ENCODE data around the gene LDLRAD4.

LDLRAD4 gene

GRCh38 chr18:13229001-13229671 lies 10.6 kb downstream of the LDLRAD4 start:
- no peak for DNase-seq (ENCODE audit: low spot score)

- DNase-seq (ENCODE audit: low spot score) = no peak
Measured at GRCh38 chr18:13231151-13231550, 12.6 kb downstream of the LDLRAD4 start.

GRCh38 chr18:13232086-13232917 lies 13.7 kb downstream of the LDLRAD4 start:
- DNase-seq (ENCODE audit: low spot score) = no peak

GRCh38 chr18:13232971-13233786 lies 14.6 kb downstream of the LDLRAD4 start:
- DNase-seq (ENCODE audit: low spot score) = no peak

- no peak for DNase-seq (ENCODE audit: low spot score)
Measured at GRCh38 chr18:13233787-13234783, 15.5 kb downstream of the LDLRAD4 start.

GRCh38 chr18:13235421-13235831 lies 16.9 kb downstream of the LDLRAD4 start:
- no peak for DNase-seq (ENCODE audit: low spot score)

- no peak for DNase-seq (ENCODE audit: low spot score)
Measured at GRCh38 chr18:13235981-13236380, 17.4 kb downstream of the LDLRAD4 start.

- no peak for DNase-seq (ENCODE audit: low spot score)
Measured at GRCh38 chr18:13236411-13236810, 17.9 kb downstream of the LDLRAD4 start.

- no peak for DNase-seq (ENCODE audit: low spot score)
Measured at GRCh38 chr18:13237073-13237472, 18.5 kb downstream of the LDLRAD4 start.

GRCh38 chr18:13237641-13238040 lies 19.1 kb downstream of the LDLRAD4 start:
- no peak for DNase-seq (ENCODE audit: low spot score)

GRCh38 chr18:13239171-13239956 lies 20.8 kb downstream of the LDLRAD4 start:
- DNase-seq (ENCODE audit: low spot score) = no peak

GRCh38 chr18:13240060-13240725 lies 21.6 kb downstream of the LDLRAD4 start:
- DNase-seq (ENCODE audit: low spot score) = no peak

GRCh38 chr18:13241083-13241892 lies 22.7 kb downstream of the LDLRAD4 start:
- DNase-seq (ENCODE audit: low spot score) = no peak

GRCh38 chr18:13241893-13242175 lies 23.3 kb downstream of the LDLRAD4 start:
- no peak for DNase-seq (ENCODE audit: low spot score)

GRCh38 chr18:13242797-13243196 lies 24.2 kb downstream of the LDLRAD4 start:
- DNase-seq (ENCODE audit: low spot score) = no peak

GRCh38 chr18:13243363-13243762 lies 24.8 kb downstream of the LDLRAD4 start:
- DNase-seq (ENCODE audit: low spot score) = no peak

- no peak for DNase-seq (ENCODE audit: low spot score)
Measured at GRCh38 chr18:13244135-13244534, 25.6 kb downstream of the LDLRAD4 start.

GRCh38 chr18:13245481-13246000 lies 27.0 kb downstream of the LDLRAD4 start:
- DNase-seq (ENCODE audit: low spot score) = no peak

- no peak for DNase-seq (ENCODE audit: low spot score)
Measured at GRCh38 chr18:13246121-13246520, 27.6 kb downstream of the LDLRAD4 start.

Measured in HuH-7.5 (cell line).